Panc1 (cell line): Measurements from ENCODE around the gene FAM72A. TPM values are rescaled to one million over a fixed set of nuclear protein-coding genes. Genes with fewer than 3 reads are reported as not detected.
"Not testable (repeated sequence)": the region's sequence is repeated elsewhere in the genome, so short reads cannot be mapped to it uniquely, and the experiment has no call there.

ENCODE experiments used
- ATAC-seq: fragments of 200-7000 bp; cut with Tn5 transposase; 2 replicates; pipeline ENCODE4 v1.9.1; 2020; ENCODE audit warnings: mild to moderate bottlenecking, moderate library complexity
- BruUV-seq: library from RNA; stranded (reverse); fragments of 400-500 nt; replicated peaks from 2 replicates; lab custom pipeline; 2021; lab: Mats Ljungman, UMichigan
- CTCF ChIA-PET: fragments of 300-600 bp; sonication (Branson Sonifier 250); formaldehyde crosslinking; loops from one replicate; lab custom pipeline; 2022; ENCODE audit warnings: antibody characterized with exemption; lab: Charles Lee
- POLR2A ChIA-PET: fragments of 300-600 bp; sonication (Branson Sonifier 250); formaldehyde crosslinking; loops from one replicate; lab custom pipeline; 2022; ENCODE audit warnings: antibody characterized with exemption; lab: Charles Lee
- DNase-seq: peaks from one replicate; pipeline ENCODE4 v3.0.0-alpha.2; 2010; ENCODE audit warnings: low read depth, low spot score
- H3K27ac ChIP-seq: 2 replicates; pipeline ENCODE4 v1.5.1; 2011; ENCODE audit warnings: mild to moderate bottlenecking, low read length, inconsistent platforms
- H3K27me3 ChIP-seq: fragments of 200-500 bp; sonication (Bioruptor generic); 2 replicates; pipeline ENCODE4 v1.6.0; 2014; ENCODE audit warnings: low read length, inconsistent platforms; ENCODE audit not compliant: control insufficient read depth, insufficient read depth
- H3K36me3 ChIP-seq: fragments of 200-500 bp; sonication (Bioruptor generic); 2 replicates; pipeline ENCODE4 v1.5.1; 2014; ENCODE audit warnings: inconsistent platforms, mild to moderate bottlenecking, low read length, moderate library complexity; ENCODE audit not compliant: control insufficient read depth, insufficient read depth
- H3K4me1 ChIP-seq: 2 replicates; pipeline ENCODE4 v1.5.1; 2011; ENCODE audit warnings: inconsistent platforms, mild to moderate bottlenecking, low read length, moderate library complexity; ENCODE audit not compliant: control insufficient read depth, insufficient read depth
- H3K4me3 ChIP-seq, 2 experiments: 2 replicates each; pipeline ENCODE4 v1.5.1; 2011 to 2012; ENCODE audit warnings: low read depth in 2 of 2, low read length in 2 of 2, mild to moderate bottlenecking in 2 of 2, inconsistent platforms in 1 of 2, moderate library complexity in 1 of 2
- H3K9me3 ChIP-seq: fragments of 200-500 bp; sonication (Bioruptor generic); 2 replicates; pipeline ENCODE4 v1.5.1; 2014; ENCODE audit warnings: low read depth, mild to moderate bottlenecking, inconsistent platforms, low read length, moderate library complexity; ENCODE audit not compliant: control insufficient read depth, insufficient read depth
- TCF7L2 ChIP-seq: IDR thresholded peaks from 2 replicates; pipeline ENCODE4 v1.6.1; 2011; ENCODE audit warnings: mild to moderate bottlenecking, low read depth, low read length, inconsistent platforms
- in situ Hi-C: cut with HindIII; loops from 2 replicates; pipeline ENCODE4 v1.10.0; 2016; ENCODE audit warnings: low sequenced_read_pairs, low pct_unique_long_range_greater_than_20kb
- intact Hi-C: fragments of 100-400 bp; cut with micrococcal nuclease; formaldehyde crosslinking; loops from one replicate; pipeline ENCODE4 v1.10.0; 2022; ENCODE audit not compliant: unreplicated experiment
- total RNA-seq: library from RNA; stranded (reverse); gene quantifications from one replicate; pipeline ENCODE4 v1.2.1, GENCODE V29; 2021; ENCODE audit not compliant: unreplicated experiment

FAM72A gene
- total RNA-seq, 1 experiment from 2014 or later, result 29.2 TPM

DNA sequence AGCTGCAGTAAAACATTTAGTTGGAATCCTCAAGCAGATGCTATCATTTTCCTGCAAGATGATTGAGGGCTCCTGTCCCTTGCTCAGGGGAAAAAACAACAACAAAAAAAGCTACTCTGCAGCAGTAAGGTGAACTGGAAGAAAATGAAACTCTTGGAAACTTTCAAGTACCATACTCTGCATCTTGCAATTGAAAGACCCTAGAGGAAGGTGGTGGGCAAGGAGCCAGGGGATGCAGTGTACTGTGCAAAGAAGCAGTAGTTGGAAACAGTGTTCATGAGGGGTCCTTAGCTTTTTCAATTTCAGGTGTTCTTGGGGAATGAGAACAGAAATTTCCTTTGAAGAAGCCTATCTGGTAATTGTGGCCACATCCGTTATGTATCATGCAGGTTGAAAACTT, 8.2 kb upstream of the FAM72A start:
- not testable (repeated sequence) for BruUV-seq

DNA sequence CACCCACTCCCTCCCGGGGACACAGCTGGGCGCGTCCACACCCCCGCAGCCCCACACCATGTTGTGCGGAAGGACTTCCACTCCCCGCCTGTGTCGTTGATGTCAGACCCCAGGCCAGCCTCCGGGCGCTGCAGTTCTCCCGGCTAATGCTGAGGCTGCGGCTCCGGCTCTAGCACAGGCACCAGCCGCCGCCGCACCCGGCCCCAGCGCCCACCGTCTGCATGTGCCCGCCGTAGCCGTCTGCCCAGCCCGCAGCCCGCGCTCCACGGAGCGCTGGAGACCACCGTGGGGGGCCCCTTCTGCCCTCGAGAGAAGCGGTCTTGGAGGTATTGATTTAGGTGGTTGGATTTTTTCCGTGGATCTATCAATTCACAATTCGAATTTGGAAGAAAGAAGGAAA, 2.9 kb upstream of the FAM72A start:
- BruUV-seq, H3K4me1 ChIP-seq, in situ Hi-C loops, DNase-seq, H3K36me3 ChIP-seq, POLR2A ChIA-PET, H3K27ac ChIP-seq, H3K27me3 ChIP-seq, H3K9me3 ChIP-seq, CTCF ChIA-PET, intact Hi-C loops, ATAC-seq: not testable (repeated sequence)
- H3K4me3 ChIP-seq, result peak overlapping the region; percentile 22 to 35; a peak in 3 of 4 replicates

More for the DNA sequence above, 8.2 kb upstream of the FAM72A start:
- H3K36me3 ChIP-seq, H3K9me3 ChIP-seq, DNase-seq, POLR2A ChIA-PET, ATAC-seq, CTCF ChIA-PET, intact Hi-C loops, H3K4me1 ChIP-seq, H3K27me3 ChIP-seq, H3K27ac ChIP-seq, H3K4me3 ChIP-seq, in situ Hi-C loops: not testable (repeated sequence)

DNA sequence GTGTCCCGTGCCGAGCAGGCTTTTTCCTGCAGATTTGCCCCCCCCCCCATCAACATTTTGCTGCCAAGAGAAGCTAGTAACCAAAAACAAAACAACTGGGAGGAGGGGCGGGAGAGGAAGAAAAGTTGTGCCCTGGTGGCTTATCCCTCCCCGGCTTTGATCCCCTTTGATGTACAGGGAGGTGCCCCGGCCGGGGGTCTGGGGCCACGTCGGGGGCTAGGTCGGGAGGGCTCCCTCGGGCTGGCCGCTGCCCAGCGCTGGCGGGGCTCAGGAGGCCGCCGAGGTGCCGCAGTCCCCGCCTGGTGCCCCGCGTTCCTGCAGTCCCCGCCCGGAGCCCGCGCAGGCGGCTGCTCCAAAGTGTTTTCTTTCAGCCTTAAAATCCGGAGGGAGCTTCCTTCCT, 2.2 kb upstream of the FAM72A start:
- intact Hi-C loops, DNase-seq, ATAC-seq, CTCF ChIA-PET, H3K9me3 ChIP-seq, POLR2A ChIA-PET, H3K36me3 ChIP-seq, in situ Hi-C loops, BruUV-seq, H3K27ac ChIP-seq, H3K4me1 ChIP-seq, H3K27me3 ChIP-seq: not testable (repeated sequence)
- peak overlapping the region; percentile 41 to 49 for H3K4me3 ChIP-seq
- TF ChIP-seq TCF7L2, result peak; percentile 63; the same call in 1 of the 2 replicates

DNA sequence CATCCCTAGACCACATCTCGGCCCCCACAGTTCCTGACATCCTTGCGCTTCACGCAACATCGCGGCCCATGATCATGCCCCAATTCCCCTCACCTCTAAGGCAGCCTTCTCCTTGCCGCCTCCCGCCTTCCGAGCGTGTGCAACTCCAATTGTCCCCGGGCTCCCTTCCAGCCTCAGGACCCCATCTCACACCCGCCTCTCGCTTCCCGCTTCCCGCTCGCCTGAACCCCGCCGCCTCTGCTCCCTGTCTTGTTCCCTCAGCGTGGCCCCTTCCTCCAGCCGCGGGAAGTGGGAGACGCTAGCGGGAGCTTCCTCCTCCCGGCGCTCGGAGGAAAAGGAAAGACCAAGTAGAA, 1.5 kb upstream of the FAM72A start:
- H3K27ac ChIP-seq, BruUV-seq, DNase-seq, in situ Hi-C loops, H3K27me3 ChIP-seq, POLR2A ChIA-PET, H3K4me1 ChIP-seq, CTCF ChIA-PET, H3K36me3 ChIP-seq, H3K9me3 ChIP-seq, ATAC-seq, intact Hi-C loops: not testable (repeated sequence)
- H3K4me3 ChIP-seq, result peak overlapping the region; percentile 36 to 43

DNA sequence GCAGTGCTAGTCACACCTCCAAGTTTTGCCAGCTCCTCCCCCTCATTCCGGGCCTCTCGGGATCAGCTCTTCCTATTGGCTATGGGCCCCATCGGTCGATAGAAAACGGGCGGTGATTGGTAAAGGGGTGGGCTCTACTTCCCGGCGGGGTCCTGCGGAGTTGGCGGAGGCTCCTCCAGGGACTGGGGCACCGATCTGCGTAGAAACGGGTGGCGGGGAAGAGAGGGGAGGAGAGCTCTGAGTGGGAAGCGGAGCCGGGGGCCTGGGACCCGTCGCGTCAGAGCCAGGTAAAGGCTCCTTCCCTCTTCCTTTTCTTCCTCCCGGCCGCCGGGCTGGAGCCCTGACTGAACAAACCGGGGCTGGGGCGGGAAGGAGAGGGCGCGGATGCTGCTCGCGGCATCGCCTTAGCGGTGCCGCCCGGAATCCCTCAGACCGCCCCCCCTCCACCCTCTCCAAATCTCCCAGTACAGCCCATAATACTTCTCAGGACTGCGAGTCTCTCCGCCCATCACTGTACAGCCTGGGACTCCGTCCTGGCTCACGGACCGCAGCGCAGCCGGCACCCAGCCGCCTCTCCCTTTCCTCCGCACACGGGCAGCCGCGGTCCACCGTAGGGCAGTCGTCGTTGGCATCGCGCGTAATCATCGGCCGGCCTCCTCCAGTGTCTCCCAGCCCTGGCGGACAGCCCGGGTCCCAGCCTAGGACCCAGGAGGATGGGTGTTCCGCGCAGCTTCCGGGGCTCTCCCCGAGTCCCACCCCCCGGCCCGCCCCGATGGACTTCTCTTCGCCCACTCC, 922 bp upstream of the FAM72A start, which contains the start of gene SRGAP2:
Gene SRGAP2 (plus strand): TSS at position 178 of the 795 bp plus-strand sequence. CDS start 2,430 bp downstream, outside the sequence.
- POLR2A ChIA-PET, H3K27ac ChIP-seq, BruUV-seq: not testable (repeated sequence)

DNA sequence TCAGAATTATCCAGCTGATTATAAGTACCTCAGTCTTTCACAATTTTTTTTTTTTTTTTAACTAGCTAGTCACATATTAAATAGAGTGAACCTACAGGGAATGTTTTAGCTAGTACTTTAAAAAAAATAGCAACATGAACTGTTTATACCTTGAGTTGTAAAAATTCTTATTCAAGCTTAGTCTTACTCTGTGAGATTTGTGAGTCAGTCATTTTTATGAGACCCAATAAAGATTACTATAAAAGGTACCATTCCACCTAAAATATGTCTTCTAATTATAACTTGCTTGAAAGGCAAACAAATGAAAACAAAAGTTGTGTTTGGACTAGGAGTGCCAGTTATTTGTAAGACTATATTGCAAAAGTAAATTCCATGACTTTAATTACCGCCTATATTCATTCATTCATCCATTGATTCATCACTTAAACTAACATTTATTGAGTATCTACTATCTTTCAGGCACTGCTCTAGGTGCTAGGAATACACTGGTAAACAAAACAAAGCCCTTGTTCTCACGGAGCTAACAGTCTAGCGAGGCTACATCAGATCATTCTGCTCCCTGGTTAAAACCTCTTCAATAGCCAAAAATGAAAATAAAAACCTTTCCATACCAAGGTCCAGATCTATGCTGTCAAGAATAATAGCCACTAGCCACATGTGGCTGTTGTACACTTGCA, 5.8 kb downstream of the FAM72A start:
- DNase-seq, result not testable (repeated sequence)

More for the DNA sequence above, 922 bp upstream of the FAM72A start, which contains the start of gene SRGAP2:
- H3K36me3 ChIP-seq, CTCF ChIA-PET, H3K4me1 ChIP-seq, H3K27me3 ChIP-seq, H3K9me3 ChIP-seq, intact Hi-C loops, in situ Hi-C loops: not testable (repeated sequence)
- peak within 1 kb of the TSS; percentile 40 to 45 for H3K4me3 ChIP-seq
- peak; percentile 76 for ATAC-seq
- DNase-seq, result peak; percentile 7

DNA sequence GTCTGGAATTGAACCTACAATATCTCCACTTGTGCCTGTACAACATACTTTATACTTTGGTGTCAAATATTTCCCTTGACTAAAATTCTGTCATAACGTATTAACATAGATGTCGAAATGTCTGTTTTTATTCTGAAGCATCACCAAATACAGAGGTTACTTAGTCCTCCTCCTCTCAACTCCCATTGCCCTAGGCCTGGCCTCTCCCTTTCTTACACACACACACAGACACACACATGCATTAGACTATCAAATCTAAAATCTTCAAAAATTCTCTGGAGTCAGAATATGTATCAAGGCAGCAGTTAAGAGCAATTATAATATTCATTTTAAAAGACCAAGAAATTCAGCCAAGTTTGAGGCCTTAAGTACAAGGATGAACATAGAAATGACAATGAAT, 7.5 kb downstream of the FAM72A start:
- BruUV-seq, result TSS peak; percentile 59
- H3K9me3 ChIP-seq, intact Hi-C loops, ATAC-seq, H3K27me3 ChIP-seq, DNase-seq, in situ Hi-C loops, POLR2A ChIA-PET, H3K4me1 ChIP-seq, CTCF ChIA-PET, H3K36me3 ChIP-seq, H3K27ac ChIP-seq, H3K4me3 ChIP-seq: not testable (repeated sequence)

More for the DNA sequence above, 5.8 kb downstream of the FAM72A start:
- H3K9me3 ChIP-seq, CTCF ChIA-PET, in situ Hi-C loops, POLR2A ChIA-PET, intact Hi-C loops, H3K4me3 ChIP-seq, H3K4me1 ChIP-seq, H3K27ac ChIP-seq, H3K36me3 ChIP-seq, H3K27me3 ChIP-seq, ATAC-seq, BruUV-seq: not testable (repeated sequence)
